HTR-8/SVneo (cell line): ENCODE measurements around the gene TAS1R3.

Experiments
- DNase-seq: peaks from one replicate; pipeline ENCODE4 v3.0.0; 2011; ENCODE audit warnings: low spot score, mixed read lengths; ENCODE audit not compliant: insufficient read length
- FAIRE-seq: peaks from 2 replicates; lab custom pipeline; 2011; peaks lifted over from hg19 to GRCh38; lab: Jason Lieb, UNC

Gene TAS1R3

DNA sequence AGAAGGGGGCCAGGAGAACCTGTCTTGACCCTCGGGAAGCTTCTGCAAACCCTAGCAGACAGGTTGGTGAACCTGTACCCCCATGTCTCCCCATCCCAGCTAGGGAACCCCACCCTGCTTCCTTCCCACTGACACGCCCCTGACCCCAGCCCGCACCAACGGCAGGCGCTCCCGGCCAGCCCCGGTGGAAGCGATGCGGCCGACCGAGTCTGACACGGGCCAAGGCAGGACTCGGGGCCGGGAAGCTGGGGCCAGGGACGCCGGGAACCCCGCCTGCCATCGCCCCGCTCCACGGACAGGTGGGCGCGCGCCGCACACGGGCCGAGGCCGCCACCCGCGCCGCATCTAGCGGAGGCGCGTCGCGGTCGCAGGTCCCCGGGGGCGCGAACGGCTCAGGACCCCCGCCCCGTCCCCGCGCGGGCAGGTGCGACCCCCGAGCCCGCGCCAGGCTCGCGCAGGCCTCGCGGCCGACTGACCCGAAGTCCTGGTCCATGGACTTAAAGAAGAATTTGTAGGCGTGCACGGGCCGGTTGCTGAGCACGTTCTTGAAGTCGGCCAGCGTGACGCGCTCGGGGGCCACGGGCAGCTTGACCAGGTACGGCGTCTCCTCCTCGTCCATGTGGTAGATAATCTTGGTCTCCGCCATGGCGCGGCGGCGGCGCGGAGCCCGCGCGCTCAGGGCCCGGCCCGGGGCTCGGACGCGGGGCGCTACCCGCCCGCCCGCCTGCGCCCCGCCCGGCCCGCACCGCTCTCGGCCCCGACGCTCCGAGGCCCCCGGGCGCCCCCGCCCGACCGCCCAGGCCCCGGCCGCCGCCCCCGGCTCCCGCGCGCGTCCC lies 17.6 kb downstream of the TAS1R3 start:
- FAIRE-seq, result no peak
- no peak for DNase-seq

DNA sequence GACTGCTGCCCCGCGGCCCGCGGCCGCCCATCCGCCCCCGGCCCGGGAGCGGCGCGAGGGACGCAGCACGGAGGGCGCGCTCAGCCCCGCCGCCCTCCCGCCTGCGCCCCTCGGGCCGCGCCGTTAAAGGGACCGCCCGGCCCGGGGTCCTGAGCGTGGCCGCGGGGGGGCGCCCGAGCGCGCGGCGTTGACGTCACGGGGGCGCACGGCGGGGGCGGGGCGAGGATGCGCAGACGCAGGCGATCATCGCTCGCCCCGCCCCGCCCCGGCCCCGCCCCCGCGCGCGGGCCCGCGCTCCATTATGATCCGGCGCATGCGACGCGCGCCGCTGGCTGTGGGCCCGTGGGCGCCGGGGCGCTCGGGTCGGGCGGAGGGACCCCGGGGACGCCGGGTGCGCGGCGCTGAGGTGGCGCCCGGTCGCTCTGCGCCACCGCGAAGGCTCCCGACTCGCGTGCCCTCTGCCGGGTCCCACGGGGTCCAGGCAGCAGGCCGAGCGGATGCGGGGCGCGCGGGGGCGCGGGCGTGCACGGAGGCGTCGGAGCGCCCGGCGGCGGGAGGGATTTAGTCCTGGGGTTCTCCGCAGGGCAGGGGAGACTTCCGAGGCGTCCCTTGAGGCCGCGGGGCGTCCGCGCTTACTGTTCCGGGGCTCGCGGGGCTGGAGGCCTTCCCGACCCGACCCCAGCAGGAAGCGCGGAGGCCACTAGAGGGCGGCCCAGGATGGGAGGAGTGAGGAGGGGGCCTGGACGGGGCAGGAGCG lies 18.4 kb downstream of the TAS1R3 start, which contains the start of gene DVL1:
TSS of gene DVL1 (minus strand) at position 163 of the 757 bp plus-strand sequence. CDS start 353 bp downstream, outside the sequence.
- FAIRE-seq (no peak), DNase-seq (peak; percentile 41)

GRCh38 chr1:1351511-1352427 lies 20.7 kb downstream of the TAS1R3 start:
- FAIRE-seq (no peak), DNase-seq (no peak)

GRCh38 chr1:1352786-1353388 lies 21.8 kb downstream of the TAS1R3 start:
- DNase-seq (no peak), FAIRE-seq (no peak)

- FAIRE-seq (no peak), DNase-seq (no peak)
Observed at GRCh38 chr1:1353389-1354151, 22.5 kb downstream of the TAS1R3 start.

GRCh38 chr1:1354271-1355247 lies 23.5 kb downstream of the TAS1R3 start:
- no peak for DNase-seq
- FAIRE-seq, result no peak

DNA sequence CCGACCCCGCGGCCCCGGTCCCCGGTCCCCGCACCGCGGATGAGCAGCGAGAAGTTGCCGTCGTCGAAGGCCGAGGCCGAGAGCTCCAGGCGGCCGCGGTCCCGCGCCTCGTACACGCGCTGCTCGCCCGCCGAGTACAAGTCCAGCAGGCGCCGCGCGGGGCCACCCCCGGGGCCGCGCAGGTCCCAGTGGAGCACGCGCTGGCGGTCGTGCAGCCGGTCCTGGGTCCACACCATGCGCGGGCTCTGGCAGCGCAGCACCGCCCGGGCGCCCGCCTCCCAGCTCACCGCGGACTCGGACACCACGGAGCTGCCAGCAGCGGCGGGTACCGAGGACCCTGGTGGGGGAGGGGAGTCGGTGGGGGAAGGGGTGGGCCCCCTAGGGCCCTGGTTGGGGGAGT lies 24.3 kb downstream of the TAS1R3 start:
- no peak for DNase-seq
- no peak for FAIRE-seq

DNA sequence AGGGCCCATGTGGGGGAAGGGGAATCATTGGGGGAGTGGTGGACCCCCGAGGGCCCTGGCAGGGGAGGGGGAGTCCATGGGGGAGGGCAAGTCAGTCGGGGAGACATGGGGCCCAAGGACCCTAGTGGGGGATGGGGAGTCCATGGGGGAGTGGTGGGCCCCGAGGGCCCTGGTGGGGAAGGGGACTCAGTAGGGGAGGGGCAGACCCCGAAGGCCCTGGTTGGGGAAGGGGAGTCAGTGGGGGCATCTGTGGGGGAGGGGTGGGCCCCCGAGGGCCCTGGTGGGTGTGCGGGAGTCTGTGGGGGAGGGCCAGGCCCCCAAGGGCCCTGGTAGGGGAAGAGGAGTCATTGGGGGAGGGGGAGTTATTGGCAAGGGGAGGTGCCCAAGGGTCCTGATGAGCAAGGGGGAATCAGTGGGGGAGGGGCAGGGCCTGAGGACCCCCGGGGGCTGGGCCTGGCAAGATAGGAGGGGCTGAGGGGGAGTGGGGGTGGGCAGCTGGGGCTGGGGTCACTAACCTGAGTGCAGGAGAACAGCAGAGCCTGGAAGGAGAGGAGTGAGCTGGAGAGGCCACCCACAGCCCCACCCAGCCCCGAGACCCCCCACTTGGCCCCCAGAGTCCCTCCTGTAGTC lies 25.2 kb downstream of the TAS1R3 start:
- DNase-seq (no peak), FAIRE-seq (no peak)

GRCh38 chr1:1356796-1357401 lies 25.8 kb downstream of the TAS1R3 start:
- DNase-seq, result no peak
- FAIRE-seq, result no peak

- no peak for DNase-seq
- FAIRE-seq, result no peak
Observed at GRCh38 chr1:1357871-1358432, 26.9 kb downstream of the TAS1R3 start.

- DNase-seq, result peak; percentile 53
- FAIRE-seq, result peak; percentile 76
Observed at GRCh38 chr1:1358433-1359271, 27.6 kb downstream of the TAS1R3 start, which contains the start of gene MXRA8. Gene MXRA8 (minus strand): TSS chr1:1358555. CDS start chr1:1358504, 51 bp downstream.

GRCh38 chr1:1359308-1359663 lies 28.2 kb downstream of the TAS1R3 start:
- FAIRE-seq (no peak), DNase-seq (no peak)

GRCh38 chr1:1359664-1360468 lies 28.8 kb downstream of the TAS1R3 start:
- FAIRE-seq, result no peak
- DNase-seq, result no peak

GRCh38 chr1:1360506-1361169 lies 29.6 kb downstream of the TAS1R3 start:
- FAIRE-seq (peak; percentile 95), DNase-seq (peak; percentile 85)
